Breast epithelium (tissue), 4 donors: ENCODE results near the gene CFDP1. TPM values are rescaled to one million over a fixed set of nuclear protein-coding genes. Genes with fewer than 3 reads are reported as not detected.

Experiments used
- DNase-seq, 2 donors: peaks; one replicate each; pipeline ENCODE4 v3.0.0-alpha.2; 2019; ENCODE audit warnings: low spot score in 2 of 2
- H3K27ac ChIP-seq, 2 donors: fragments of 200-600 bp; sonication (generic) in 1 of 2; one replicate each; pipeline ENCODE4 v1.5.1; 2016 to 2019; ENCODE audit warnings: mild to moderate bottlenecking in 1 of 2
- H3K27me3 ChIP-seq, 2 donors: fragments of 200-600 bp; sonication (generic) in 1 of 2; one replicate each; pipeline versions ENCODE4 v1.5.1 to v1.6.0; 2017 to 2019; ENCODE audit warnings: control low read depth in 1 of 2, mild to moderate bottlenecking in 1 of 2
- H3K36me3 ChIP-seq: fragments of 200-600 bp; one replicate; pipeline ENCODE4 v1.5.1; 2019
- H3K4me1 ChIP-seq, 2 donors: fragments of 200-600 bp; sonication (generic); one replicate each; pipeline ENCODE4 v1.5.1; 2016 to 2019; ENCODE audit warnings: control low read depth in 1 of 2
- H3K4me3 ChIP-seq, 3 donors: fragments of 200-600 bp; sonication (generic); 1 replicate in 2 of 3; 2 replicates in 1 of 3; pipeline ENCODE4 v1.5.1; 2016 to 2019; ENCODE audit warnings: mild to moderate bottlenecking in 3 of 3, moderate library complexity in 2 of 3
- H3K9me3 ChIP-seq, 2 donors: fragments of 200-600 bp; sonication (generic) in 1 of 2; one replicate each; pipeline ENCODE4 v1.5.1; 2016 to 2019; ENCODE audit warnings: control low read depth in 1 of 2
- POLR2A ChIP-seq: fragments of 450-650 bp; IDR thresholded peaks from one replicate; pipeline ENCODE4 v1.6.1; 2016; ENCODE audit warnings: antibody characterized with exemption, mild to moderate bottlenecking, moderate library complexity
- POLR2AphosphoS5 ChIP-seq, 3 donors: sonication (generic); formaldehyde crosslinking; IDR thresholded peaks; one replicate each; pipeline ENCODE4 v1.6.1; 2017; ENCODE audit warnings: antibody characterized with exemption in 3 of 3
- intact Hi-C: fragments of 100-400 bp; cut with DNase I; formaldehyde crosslinking; loops from one replicate; pipeline ENCODE4 v1.15.1; 2023; ENCODE audit warnings: low total_unique reads
- total RNA-seq, 3 donors: library from RNA; depleted of rRNA; stranded (reverse); fragments of >200 nt; gene quantifications; one replicate each; pipeline ENCODE4 v1.1.0, GENCODE V29; 2016
- TF ChIP-seq, protein P1 (sequence below), 3 donors: fragments of 450-650 bp; IDR thresholded peaks; one replicate each; pipeline ENCODE4 v1.5.1; 2016 to 2017; ENCODE audit warnings: antibody characterized with exemption in 3 of 3, mild to moderate bottlenecking in 3 of 3, moderate library complexity in 3 of 3

The CFDP1 gene
- total RNA-seq, 3 donors from 2014 or later: 55.5 to 81.9 (median 80.9) TPM

DNA sequence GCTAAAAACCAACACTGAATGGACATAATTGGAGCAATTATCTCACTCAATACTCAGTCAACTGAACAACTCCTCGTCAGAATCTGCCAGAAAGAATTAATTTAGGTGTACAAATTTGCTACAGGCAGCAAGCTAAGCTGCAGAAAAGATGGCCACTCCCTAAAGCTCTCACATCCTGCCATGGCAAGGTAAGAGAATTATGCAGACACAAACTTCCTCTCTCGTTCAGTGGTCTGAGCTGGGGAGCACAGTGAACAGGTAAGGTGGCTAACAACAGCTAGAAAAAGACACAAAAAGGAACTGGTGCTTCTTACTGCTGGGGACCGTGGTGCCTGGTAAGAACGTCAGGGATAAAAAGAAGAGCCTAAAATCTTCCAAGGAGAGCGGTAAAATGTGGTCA, 107.0 kb downstream of the CFDP1 start:
- Histone ChIP-seq H3K27ac (no peak overlapping the region), H3K4me1 (no peaks in the 10 kb centered on the region), H3K36me3 (no peaks in the 10 kb centered on the region), H3K4me3 (no peak overlapping the region), H3K9me3 (no peaks in the 10 kb centered on the region), H3K27me3 (no peaks in the 10 kb centered on the region)
- DNase-seq: no peak
- TF ChIP-seq, protein P1, sequence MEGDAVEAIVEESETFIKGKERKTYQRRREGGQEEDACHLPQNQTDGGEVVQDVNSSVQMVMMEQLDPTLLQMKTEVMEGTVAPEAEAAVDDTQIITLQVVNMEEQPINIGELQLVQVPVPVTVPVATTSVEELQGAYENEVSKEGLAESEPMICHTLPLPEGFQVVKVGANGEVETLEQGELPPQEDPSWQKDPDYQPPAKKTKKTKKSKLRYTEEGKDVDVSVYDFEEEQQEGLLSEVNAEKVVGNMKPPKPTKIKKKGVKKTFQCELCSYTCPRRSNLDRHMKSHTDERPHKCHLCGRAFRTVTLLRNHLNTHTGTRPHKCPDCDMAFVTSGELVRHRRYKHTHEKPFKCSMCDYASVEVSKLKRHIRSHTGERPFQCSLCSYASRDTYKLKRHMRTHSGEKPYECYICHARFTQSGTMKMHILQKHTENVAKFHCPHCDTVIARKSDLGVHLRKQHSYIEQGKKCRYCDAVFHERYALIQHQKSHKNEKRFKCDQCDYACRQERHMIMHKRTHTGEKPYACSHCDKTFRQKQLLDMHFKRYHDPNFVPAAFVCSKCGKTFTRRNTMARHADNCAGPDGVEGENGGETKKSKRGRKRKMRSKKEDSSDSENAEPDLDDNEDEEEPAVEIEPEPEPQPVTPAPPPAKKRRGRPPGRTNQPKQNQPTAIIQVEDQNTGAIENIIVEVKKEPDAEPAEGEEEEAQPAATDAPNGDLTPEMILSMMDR (IDR thresholded peaks at IDR 0.05): no peak
- TF ChIP-seq POLR2A (no peak), POLR2AphosphoS5 (IDR thresholded peaks at IDR 0.05) (no peak)
- intact Hi-C loops: no loop called here

DNA sequence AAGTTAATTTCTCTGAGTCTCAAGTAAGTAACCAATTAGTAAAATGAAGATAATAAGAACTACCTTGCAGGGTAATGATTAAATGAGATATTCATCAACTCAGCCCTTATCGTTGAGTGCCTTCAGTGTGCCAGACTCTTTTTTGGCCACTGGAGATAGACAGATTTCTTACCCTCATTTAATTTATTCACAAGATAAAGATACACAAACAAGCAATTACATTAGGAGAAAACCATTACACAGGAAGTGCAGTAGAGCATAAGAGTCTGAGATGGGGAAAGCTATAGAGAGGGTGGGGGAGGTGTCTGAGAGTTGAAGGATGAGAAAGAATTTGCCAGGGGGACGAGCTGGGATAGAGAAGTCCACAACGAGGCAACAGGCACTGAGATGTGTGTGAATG, 109.4 kb downstream of the CFDP1 start:
- H3K36me3 ChIP-seq: no peaks in the 10 kb centered on the region
- TF ChIP-seq, protein P1 (IDR thresholded peaks at IDR 0.05): no peak
- TF ChIP-seq POLR2AphosphoS5 (IDR thresholded peaks at IDR 0.05) (no peak), POLR2A (no peak)
- no peaks in the 10 kb centered on the region for H3K9me3 ChIP-seq
- no peak overlapping the region for H3K4me3 ChIP-seq
- intact Hi-C loops: no loop called here
- DNase-seq: no peak
- no peak overlapping the region for H3K27ac ChIP-seq
- H3K27me3 ChIP-seq: no peaks in the 10 kb centered on the region
- peaks cover 4 to 7% of the 10 kb centered on the region in 2 donors for H3K4me1 ChIP-seq

DNA sequence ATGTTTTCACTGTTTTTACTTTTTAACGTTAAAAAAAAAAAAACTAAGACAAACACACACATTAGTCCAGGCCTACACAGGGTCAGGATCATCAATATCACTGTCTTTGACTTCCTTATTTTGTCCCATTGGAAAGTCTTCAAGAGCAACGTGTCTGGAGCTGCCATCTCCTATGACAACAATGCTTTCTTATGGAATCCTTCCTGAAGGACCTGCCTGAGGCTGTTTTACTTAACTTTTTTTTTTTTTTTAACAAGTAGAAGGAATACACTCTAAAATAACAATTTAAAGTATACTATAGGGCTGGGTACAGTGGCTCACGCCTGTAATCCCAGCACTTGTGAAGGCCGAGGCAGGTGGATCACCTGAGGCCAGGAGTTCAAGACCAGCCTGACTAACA, 110.1 kb downstream of the CFDP1 start:
- H3K27me3 ChIP-seq: no peaks in the 10 kb centered on the region
- peaks cover 4 to 7% of the 10 kb centered on the region in 2 donors for H3K4me1 ChIP-seq
- intact Hi-C loops: no loop called here
- DNase-seq: no peak
- no peak for TF ChIP-seq POLR2AphosphoS5 (IDR thresholded peaks at IDR 0.05)
- TF ChIP-seq, protein P1 (IDR thresholded peaks at IDR 0.05): no peak
- no peak for TF ChIP-seq POLR2A
- no peak overlapping the region for H3K27ac ChIP-seq
- H3K9me3 ChIP-seq: no peaks in the 10 kb centered on the region
- H3K36me3 ChIP-seq: no peaks in the 10 kb centered on the region
- H3K4me3 ChIP-seq: no peak overlapping the region

DNA sequence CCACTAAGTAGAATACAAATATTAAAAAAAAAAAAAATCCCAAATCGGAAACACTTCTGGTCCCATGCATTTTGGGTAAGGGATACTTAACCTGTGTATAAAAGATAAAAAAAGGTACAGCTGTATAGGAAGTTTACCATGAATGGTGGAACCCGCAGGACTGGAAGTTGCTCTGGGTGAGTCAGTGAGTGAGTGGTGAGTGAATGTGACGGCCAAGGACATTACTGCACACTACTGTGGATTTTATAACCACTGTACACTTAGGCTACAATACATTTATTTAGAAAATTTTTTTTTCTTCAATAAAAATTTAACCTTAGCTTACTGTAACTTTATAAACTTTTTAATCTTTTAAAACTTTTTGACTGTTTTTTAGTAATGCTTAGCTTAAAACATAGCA, 110.6 kb downstream of the CFDP1 start:
- Histone ChIP-seq H3K9me3 (no peaks in the 10 kb centered on the region), H3K4me1 (peaks cover 4 to 7% of the 10 kb centered on the region in 2 donors), H3K36me3 (no peaks in the 10 kb centered on the region), H3K27me3 (no peaks in the 10 kb centered on the region), H3K27ac (no peak overlapping the region), H3K4me3 (no peak overlapping the region)
- TF ChIP-seq, protein P1 (IDR thresholded peaks at IDR 0.05): no peak
- no peak for TF ChIP-seq POLR2AphosphoS5 (IDR thresholded peaks at IDR 0.05)
- TF ChIP-seq POLR2A: no peak
- intact Hi-C loops: no loop called here
- DNase-seq: no peak

DNA sequence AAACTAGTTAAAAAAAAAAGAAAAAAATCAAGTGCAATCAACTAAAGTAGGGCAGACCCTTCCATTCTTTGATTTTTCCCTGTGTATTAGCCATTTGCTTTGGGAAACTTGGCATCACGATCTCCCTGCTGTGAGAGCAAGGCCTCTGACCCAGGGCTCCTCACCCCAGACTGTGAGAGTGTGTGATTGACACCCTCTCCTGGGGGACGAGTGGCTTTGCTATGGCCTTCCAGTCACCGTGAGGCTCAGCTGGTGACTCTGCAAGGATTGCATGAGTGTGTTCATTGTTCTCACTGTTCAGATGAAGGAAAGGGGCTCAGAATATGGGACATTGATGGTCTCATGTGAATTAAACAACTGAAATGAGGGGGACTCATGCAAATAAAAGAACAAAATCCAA, 112.9 kb downstream of the CFDP1 start:
- no peak for TF ChIP-seq POLR2A
- TF ChIP-seq POLR2AphosphoS5 (IDR thresholded peaks at IDR 0.05): no peak
- TF ChIP-seq, protein P1 (IDR thresholded peaks at IDR 0.05): no peak
- Histone ChIP-seq H3K36me3 (no peaks in the 10 kb centered on the region), H3K27ac (peak overlapping the region; percentile 34 to 38), H3K27me3 (no peaks in the 10 kb centered on the region), H3K9me3 (no peaks in the 10 kb centered on the region), H3K4me3 (no peak overlapping the region), H3K4me1 (peaks cover 4 to 7% of the 10 kb centered on the region in 2 donors)
- no peak for DNase-seq
- intact Hi-C loops: no loop called here
